H54 (cell line): ENCODE data around the gene ISYNA1.

Experiments used
- DNase-seq: peaks from one replicate; pipeline ENCODE4 v3.0.0; 2011; ENCODE audit warnings: low spot score, mixed read lengths; ENCODE audit not compliant: insufficient read length
- FAIRE-seq: peaks from 3 replicates; lab custom pipeline; 2011; peaks lifted over from hg19 to GRCh38; lab: Jason Lieb, UNC
- POLR2A ChIP-seq: IDR thresholded peaks from 2 replicates; pipeline ENCODE4 v1.6.1; 2011; ENCODE audit warnings: low read depth, mild to moderate bottlenecking, low read length

ISYNA1 gene

GRCh38 chr19:18475004-18475453, 37.1 kb upstream of the ISYNA1 start:
- TF ChIP-seq POLR2A = no peak
- DNase-seq (no peak), FAIRE-seq (no peak)

GRCh38 chr19:18474366-18474887, 36.5 kb upstream of the ISYNA1 start:
- no peak for FAIRE-seq
- DNase-seq = no peak
- TF ChIP-seq POLR2A = no peak

GRCh38 chr19:18473706-18474087, 35.8 kb upstream of the ISYNA1 start:
- no peak for DNase-seq
- no peak for TF ChIP-seq POLR2A
- no peak for FAIRE-seq

GRCh38 chr19:18473003-18473705, 35.2 kb upstream of the ISYNA1 start:
- no peak for TF ChIP-seq POLR2A
- DNase-seq (no peak), FAIRE-seq (no peak)

- no peak for TF ChIP-seq POLR2A
- DNase-seq = no peak
- no peak for FAIRE-seq
These were observed 32.9 kb upstream of the ISYNA1 start for GRCh38 chr19:18470787-18471186.

- FAIRE-seq = no peak
- DNase-seq = peak; percentile 53
These were observed 31.3 kb upstream of the ISYNA1 start for GRCh38 chr19:18469069-18469846.

GRCh38 chr19:18468517-18468916, 30.6 kb upstream of the ISYNA1 start:
- DNase-seq (peak; percentile 63), FAIRE-seq (no peak)

More at GRCh38 chr19:18469069-18469846, 31.3 kb upstream of the ISYNA1 start:
- no peak for TF ChIP-seq POLR2A

GRCh38 chr19:18467978-18468377, 30.0 kb upstream of the ISYNA1 start:
- TF ChIP-seq POLR2A = no peak
- FAIRE-seq (no peak), DNase-seq (no peak)

More at GRCh38 chr19:18468517-18468916, 30.6 kb upstream of the ISYNA1 start:
- no peak for TF ChIP-seq POLR2A

- FAIRE-seq = no peak
- DNase-seq = no peak
- no peak for TF ChIP-seq POLR2A
These were observed 28.4 kb upstream of the ISYNA1 start for GRCh38 chr19:18466354-18466753.

- FAIRE-seq = no peak
- no peak for TF ChIP-seq POLR2A
- DNase-seq = no peak
These were observed 28.0 kb upstream of the ISYNA1 start for GRCh38 chr19:18465964-18466339.

- TF ChIP-seq POLR2A = no peak
- DNase-seq = no peak
- no peak for FAIRE-seq
These were observed 27.5 kb upstream of the ISYNA1 start for GRCh38 chr19:18465214-18465963.

- TF ChIP-seq POLR2A = no peak
- DNase-seq = peak; percentile 81
- FAIRE-seq = peak; percentile 55
These were observed 26.7 kb upstream of the ISYNA1 start for GRCh38 chr19:18464646-18465045.

GRCh38 chr19:18461471-18461870, 23.5 kb upstream of the ISYNA1 start:
- TF ChIP-seq POLR2A = no peak
- FAIRE-seq (no peak), DNase-seq (no peak)

- FAIRE-seq = no peak
- DNase-seq = no peak
- TF ChIP-seq POLR2A = no peak
These were observed 23.0 kb upstream of the ISYNA1 start for GRCh38 chr19:18460900-18461299.
